Adrenal gland (tissue), 12 donors: ENCODE measurements around the gene CRYBB1. TPM values are rescaled to one million over a fixed set of nuclear protein-coding genes. Genes with fewer than 3 reads are reported as not detected.

Source experiments
- DNase-seq, 7 donors: peaks; one replicate each; pipeline ENCODE4 v3.0.0-alpha.2; 2019 to 2020
- H3K27ac ChIP-seq, 5 donors: fragments of 200-600 bp; sonication (generic) in 4 of 5; 1 replicate in 3 of 5; 2 replicates in 2 of 5; pipeline versions ENCODE4 v1.5.1 to v1.8.0; 2016 to 2020; ENCODE audit warnings: mild to moderate bottlenecking in 1 of 5
- H3K27me3 ChIP-seq: fragments of 200-600 bp; 2 replicates; pipeline ENCODE4 v1.8.0; 2021
- H3K36me3 ChIP-seq, 2 donors: fragments of 200-600 bp; replicated peaks in 1 of 2; 1 replicate in 1 of 2; 2 replicates in 1 of 2; pipeline versions ENCODE4 v1.5.1 to v1.8.0; 2018 to 2022
- H3K4me1 ChIP-seq, 2 donors: fragments of 200-600 bp; replicated peaks in 1 of 2; 1 replicate in 1 of 2; 2 replicates in 1 of 2; pipeline versions ENCODE4 v1.5.1 to v1.8.0; 2018 to 2021
- H3K4me3 ChIP-seq, 4 donors: fragments of 200-600 bp; sonication (generic) in 3 of 4; one replicate each; pipeline ENCODE4 v1.5.1; 2016 to 2018
- H3K9me3 ChIP-seq, 3 donors: fragments of 200-600 bp; sonication (generic) in 1 of 3; replicated peaks in 1 of 3; 1 replicate in 2 of 3; 2 replicates in 1 of 3; pipeline versions ENCODE4 v1.5.1 to v1.8.0; 2016 to 2021
- POLR2A ChIP-seq, 2 donors: fragments of 450-650 bp; IDR thresholded peaks; one replicate each; pipeline ENCODE4 v1.6.1; 2017; ENCODE audit warnings: antibody characterized with exemption in 2 of 2, mild to moderate bottlenecking in 2 of 2, moderate library complexity in 1 of 2
- WGBS, 4 donors: extraction: QIAGEN DNeasy Blood & Tissue Kit in 2 of 4; methylation state at CpG; one replicate each; pipeline versions ENCODE4 v1.1.5 to v1.1.7; 2013 to 2017; 5-methylcytosine and 5-hydroxymethylcytosine counted together
- intact Hi-C, 2 donors: fragments of 100-400 bp; cut with DNase I; formaldehyde crosslinking; loops; one replicate each; pipeline versions ENCODE4 v1.14.1 to v1.15.0; 2022 to 2023
- polyA plus RNA-seq, 3 donors: library from polyadenylated mRNA; stranded (reverse); fragments of 200-250 nt in 2 of 3; fragments of 350-450 nt in 1 of 3; fragmentation: Illumina TruSeq in 1 of 3; extraction: RNeasy Lipid Tissue Mini Kit (QIAGEN cat#74804) in 1 of 3; gene quantifications; one replicate each; pipeline ENCODE4 v1.2.3, GENCODE V29; 2013 to 2014
- total RNA-seq, 9 donors: library from RNA; depleted of rRNA in 4 of 9; stranded (reverse); fragments of >200 nt in 4 of 9; fragments of 120-200 nt in 1 of 9; fragmentation: NEBNext Ultra II Directional in 1 of 9; extraction: Animal tissue kit (Norgen Biotek cat#: 25700) in 1 of 9; gene quantifications; one replicate each; pipeline versions ENCODE4 v1.1.0 to v1.2.4, GENCODE V29; 2013 to 2023
- TF ChIP-seq, protein P1 (sequence below), 6 experiments: fragments of 450-650 bp in 4 of 6; fragments of 200-600 bp in 2 of 6; sonication (generic) in 1 of 6; IDR thresholded peaks; 1 replicate in 5 of 6; 2 replicates in 1 of 6; pipeline versions ENCODE4 v1.5.1 to v1.8.0; 2016 to 2021; ENCODE audit warnings: antibody characterized with exemption in 6 of 6, mild to moderate bottlenecking in 2 of 6, moderate library complexity in 1 of 6
- donor health status: healthy with polysubstance abuse.
- donor health status: Bipolar disorder and iron deficiency.
- donor health status: DM: yes; HTN: yes; CAD: no.
- donor health status: DM: no; HTN: no; CAD: no.
- donor health status: DM: no; HTN: no; CAD: no.
- donor health status: DM: yes; HTN: yes; CAD: no.

CRYBB1 gene
- total and polyA plus RNA-seq, 12 donors = 0.39 to 2.6 (median 1.6) TPM

DNA sequence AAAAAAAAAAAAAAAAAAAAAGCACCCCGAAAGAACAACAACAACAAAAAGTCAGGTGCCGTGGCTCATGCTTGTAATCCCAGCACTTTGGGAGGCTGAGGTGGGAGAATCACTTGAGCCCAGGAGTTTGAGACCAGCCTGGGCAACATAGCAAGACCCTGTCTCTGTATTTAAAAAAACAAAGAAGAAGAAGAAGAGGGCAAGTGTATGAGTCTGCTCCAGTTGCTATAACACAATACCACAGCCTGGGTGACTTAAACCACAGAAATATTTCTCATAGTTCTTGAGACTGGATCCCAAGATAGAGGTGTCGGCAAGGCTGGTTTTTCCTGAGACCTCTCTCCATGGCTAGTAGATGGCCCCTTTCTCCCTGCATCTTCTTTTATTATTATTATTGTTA lies 16.4 kb upstream of the CRYBB1 start:
- intact Hi-C loops = no loop called here
- no peak for DNase-seq
- TF ChIP-seq, protein P1, sequence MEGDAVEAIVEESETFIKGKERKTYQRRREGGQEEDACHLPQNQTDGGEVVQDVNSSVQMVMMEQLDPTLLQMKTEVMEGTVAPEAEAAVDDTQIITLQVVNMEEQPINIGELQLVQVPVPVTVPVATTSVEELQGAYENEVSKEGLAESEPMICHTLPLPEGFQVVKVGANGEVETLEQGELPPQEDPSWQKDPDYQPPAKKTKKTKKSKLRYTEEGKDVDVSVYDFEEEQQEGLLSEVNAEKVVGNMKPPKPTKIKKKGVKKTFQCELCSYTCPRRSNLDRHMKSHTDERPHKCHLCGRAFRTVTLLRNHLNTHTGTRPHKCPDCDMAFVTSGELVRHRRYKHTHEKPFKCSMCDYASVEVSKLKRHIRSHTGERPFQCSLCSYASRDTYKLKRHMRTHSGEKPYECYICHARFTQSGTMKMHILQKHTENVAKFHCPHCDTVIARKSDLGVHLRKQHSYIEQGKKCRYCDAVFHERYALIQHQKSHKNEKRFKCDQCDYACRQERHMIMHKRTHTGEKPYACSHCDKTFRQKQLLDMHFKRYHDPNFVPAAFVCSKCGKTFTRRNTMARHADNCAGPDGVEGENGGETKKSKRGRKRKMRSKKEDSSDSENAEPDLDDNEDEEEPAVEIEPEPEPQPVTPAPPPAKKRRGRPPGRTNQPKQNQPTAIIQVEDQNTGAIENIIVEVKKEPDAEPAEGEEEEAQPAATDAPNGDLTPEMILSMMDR (IDR thresholded peaks at IDR 0.05) = no peak
- no peak for TF ChIP-seq POLR2A (IDR thresholded peaks at IDR 0.05)
- H3K36me3 ChIP-seq = no peaks in the 10 kb centered on the region
- H3K27ac ChIP-seq = no peak overlapping the region
- 92 to 95% (median 94%) methylated on average over 3 of the region's 3 CpGs for WGBS, 4 donors
- H3K9me3 ChIP-seq = no peaks in the 10 kb centered on the region
- H3K4me1 ChIP-seq = no peaks in the 10 kb centered on the region
- H3K27me3 ChIP-seq = no peaks in the 10 kb centered on the region
- no peak overlapping the region for H3K4me3 ChIP-seq

DNA sequence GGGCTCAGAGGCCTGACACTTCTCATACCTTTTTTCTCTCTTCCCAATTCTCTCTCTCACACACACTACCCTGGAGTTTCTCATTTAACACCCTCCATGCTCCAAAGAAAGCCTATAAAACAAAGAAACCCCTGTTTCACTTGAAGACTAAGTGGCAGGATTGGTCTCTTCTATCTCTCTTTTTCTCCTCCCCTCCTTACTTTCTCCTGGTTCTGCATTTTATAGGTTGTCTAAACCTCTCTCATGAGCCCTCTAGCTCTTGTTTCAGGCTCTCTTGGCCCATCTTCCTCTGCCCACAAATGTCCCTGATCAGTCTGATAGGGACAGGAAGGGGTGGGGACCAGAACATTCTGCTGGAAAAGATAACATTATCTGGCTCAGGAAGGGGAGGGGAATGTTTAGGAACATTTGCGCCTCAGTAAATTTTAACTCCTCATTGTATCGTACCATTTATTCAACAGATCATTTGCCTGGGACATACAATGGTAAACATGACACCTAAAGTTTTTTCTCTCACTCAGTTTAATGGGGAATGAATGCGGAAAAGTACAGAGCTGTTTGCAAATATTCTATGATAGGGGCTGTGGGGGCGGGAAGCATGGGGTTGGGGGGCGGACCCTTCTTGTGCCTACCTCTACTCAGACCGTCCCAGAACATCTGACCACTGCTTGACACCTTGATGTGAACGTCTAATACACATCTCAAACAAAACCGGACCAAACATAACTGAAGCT lies 14.8 kb upstream of the CRYBB1 start:
- peak overlapping the region in 1 of 5 donors; percentile 52 for H3K27ac ChIP-seq

DNA sequence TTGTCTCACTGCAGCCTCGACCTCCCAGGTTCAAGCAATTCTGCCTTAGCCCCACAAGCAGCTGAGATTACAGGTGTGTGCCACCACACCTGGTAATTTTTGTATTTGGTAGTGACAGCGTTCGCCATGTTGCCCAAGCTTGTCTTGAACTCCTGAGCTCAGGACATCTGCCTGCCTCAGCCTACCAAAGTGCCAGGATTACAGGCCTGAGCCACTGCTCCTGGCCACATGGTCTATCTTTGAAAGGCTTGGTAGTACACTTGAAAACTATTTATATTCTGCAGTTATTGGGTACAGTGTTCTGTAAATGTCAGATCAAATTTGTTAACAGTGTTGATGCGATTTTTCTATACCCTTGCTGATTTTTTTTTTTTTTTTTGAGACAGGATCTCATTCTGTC lies 13.5 kb upstream of the CRYBB1 start:
- Histone ChIP-seq H3K36me3 (no peaks in the 10 kb centered on the region), H3K4me1 (no peaks in the 10 kb centered on the region), H3K4me3 (no peak overlapping the region), H3K27me3 (no peaks in the 10 kb centered on the region), H3K27ac (no peak overlapping the region), H3K9me3 (no peaks in the 10 kb centered on the region)
- TF ChIP-seq, protein P1 (IDR thresholded peaks at IDR 0.05) = no peak
- no peak for TF ChIP-seq POLR2A (IDR thresholded peaks at IDR 0.05)
- no peak for DNase-seq
- intact Hi-C loops = no loop called here
- WGBS, 4 donors = 93 to 94% (median 94%) methylated on average over 4 of the region's 4 CpGs

More for the DNA sequence above, 14.8 kb upstream of the CRYBB1 start:
- peak in 1 of 7 donors; percentile 12 for DNase-seq
- Histone ChIP-seq H3K36me3 (no peaks in the 10 kb centered on the region), H3K4me3 (no peak overlapping the region), H3K9me3 (no peaks in the 10 kb centered on the region), H3K4me1 (no peaks in the 10 kb centered on the region), H3K27me3 (no peaks in the 10 kb centered on the region)
- TF ChIP-seq, protein P1 (IDR thresholded peaks at IDR 0.05) = no peak
- TF ChIP-seq POLR2A (IDR thresholded peaks at IDR 0.05) = no peak
- WGBS, 4 donors = 45 to 67% (median 57%) methylated on average over 8 of the region's 8 CpGs
- intact Hi-C loops = no loop called here

DNA sequence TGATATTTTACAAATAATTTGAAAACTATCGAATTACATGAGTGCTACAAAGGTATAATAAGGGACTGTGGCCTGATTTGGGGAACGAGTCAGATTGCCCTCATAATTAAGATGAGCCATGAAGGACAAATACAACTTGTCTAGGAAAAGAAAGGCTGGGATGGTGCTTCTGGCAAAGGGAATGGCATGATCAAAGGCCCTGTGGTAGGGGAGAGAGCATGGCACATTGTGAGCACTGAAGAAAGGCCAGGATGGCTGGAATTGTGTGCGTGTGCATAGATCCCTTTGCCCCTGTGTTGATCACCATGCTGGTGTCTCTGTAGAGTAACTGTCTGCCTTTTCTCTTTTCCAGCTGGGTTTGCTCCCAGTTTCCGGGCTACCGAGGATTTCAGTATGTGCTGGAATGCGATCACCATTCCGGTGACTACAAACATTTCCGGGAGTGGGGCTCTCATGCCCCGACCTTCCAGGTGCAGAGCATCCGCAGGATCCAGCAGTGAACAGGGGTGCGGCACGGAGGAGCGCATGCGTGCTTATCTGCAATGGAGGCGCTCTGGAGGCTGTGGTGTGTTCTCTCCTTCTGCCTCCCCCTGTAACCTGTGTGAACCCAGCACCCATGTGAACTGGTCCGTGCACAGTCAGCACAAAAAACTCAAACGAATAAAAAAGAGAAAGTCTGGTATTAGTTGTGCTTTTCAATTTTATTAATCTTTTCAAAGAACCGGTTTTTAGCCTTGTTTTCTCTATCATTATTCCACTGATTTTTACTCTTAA lies 12.3 kb upstream of the CRYBB1 start:
- no peaks in the 10 kb centered on the region for H3K9me3 ChIP-seq
- intact Hi-C loops = no loop called here
- H3K36me3 ChIP-seq = no peaks in the 10 kb centered on the region
- 90 to 92% (median 91%) methylated on average over 18 of the region's 18 CpGs for WGBS, 4 donors
- H3K27me3 ChIP-seq = no peaks in the 10 kb centered on the region
- H3K4me3 ChIP-seq = no peak overlapping the region
- no peak for DNase-seq
- H3K4me1 ChIP-seq = no peaks in the 10 kb centered on the region
- no peak overlapping the region for H3K27ac ChIP-seq
- TF ChIP-seq, protein P1 (IDR thresholded peaks at IDR 0.05) = no peak
- TF ChIP-seq POLR2A (IDR thresholded peaks at IDR 0.05) = no peak
